Psoas muscle (tissue), 8 donors: ENCODE results near the gene GTSE1. TPM values are rescaled to one million over a fixed set of nuclear protein-coding genes. Genes with fewer than 3 reads are reported as not detected.

ENCODE experiments used
- ATAC-seq, 4 donors: fragments of 200-7000 bp; cut with Tn5 transposase; one replicate each; pipeline ENCODE4 v1.9.1; 2020; ENCODE audit warnings: moderate library complexity in 3 of 4, mild to moderate bottlenecking in 2 of 4
- DNase-seq, 2 donors: peaks; one replicate each; pipeline ENCODE4 v3.0.0-alpha.2; 2020
- H3K27ac ChIP-seq: fragments of 200-600 bp; one replicate; pipeline ENCODE4 v1.8.0; 2022
- H3K27me3 ChIP-seq, 3 donors: fragments of 200-600 bp in 1 of 3; one replicate each; pipeline versions ENCODE4 v1.6.1 to v1.8.0; 2013 to 2022; ENCODE audit warnings: low read length in 2 of 3, mild to moderate bottlenecking in 2 of 3, moderate library complexity in 1 of 3; ENCODE audit not compliant: insufficient read depth in 3 of 3
- H3K36me3 ChIP-seq, 2 donors: fragments of 200-600 bp in 1 of 2; one replicate each; pipeline versions ENCODE4 v1.6.1 to v1.8.0; 2013 to 2022; ENCODE audit warnings: low read depth in 1 of 2, mild to moderate bottlenecking in 1 of 2, moderate library complexity in 1 of 2; ENCODE audit not compliant: insufficient read depth in 1 of 2
- H3K4me1 ChIP-seq: fragments of 200-600 bp; one replicate; pipeline ENCODE4 v1.8.0; 2022
- H3K4me3 ChIP-seq: fragments of 200-600 bp; one replicate; pipeline ENCODE4 v1.8.0; 2022; ENCODE audit warnings: mild to moderate bottlenecking
- H3K9me3 ChIP-seq: fragments of 200-600 bp; one replicate; pipeline ENCODE4 v1.8.0; 2022
- CTCF ChIP-seq: fragments of 200-600 bp; IDR thresholded peaks from one replicate; pipeline ENCODE4 v1.8.0; 2022; ENCODE audit warnings: antibody characterized with exemption
- WGBS, 3 donors: extraction: QIAGEN DNeasy Blood & Tissue Kit; methylation state at CpG; one replicate each; pipeline versions ENCODE4 v1.1.6 to v1.1.7; 2013; 5-methylcytosine and 5-hydroxymethylcytosine counted together
- intact Hi-C, 2 donors: fragments of 100-400 bp; cut with DNase I; formaldehyde crosslinking; loops; one replicate each; pipeline versions ENCODE4 v1.11.0 to v1.14.2; 2022
- polyA plus RNA-seq, 3 donors: library from polyadenylated mRNA; stranded (reverse); fragments of 200-250 nt; gene quantifications; one replicate each; pipeline ENCODE4 v1.2.3, GENCODE V29; 2013
- total RNA-seq, 4 donors: library from RNA; stranded (reverse); fragmentation: NEBNext Ultra II Directional in 2 of 4; extraction: Animal tissue kit (Norgen Biotek cat#: 25700) in 2 of 4; gene quantifications; one replicate each; pipeline versions ENCODE4 v1.2.1 to v1.2.4, GENCODE V29; 2021 to 2023
- donor health status: healthy with polysubstance abuse.
- donor health status: DM: no; HTN: no; CAD: no; lungs with moderate emphysema.
- donor health status: Bipolar disorder and iron deficiency.
- donor health status: healthy.
- donor health status: DM: yes; HTN: yes; CAD: no.
- donor health status: DM: no; HTN: no; CAD: no.
- donor health status: DM: no; HTN: no; CAD: no.
- donor health status: DM: yes; HTN: yes; CAD: no.

The GTSE1 gene
- total and polyA plus RNA-seq, 7 donors, result 0.04 to 0.47 (median 0.16) TPM; not detected in 1

GRCh38 chr22:46317646-46318045, 21.0 kb downstream of the GTSE1 start:
- Histone ChIP-seq H3K4me1 (no peaks in the 10 kb centered on the region), H3K4me3 (no peak overlapping the region), H3K9me3 (no peaks in the 10 kb centered on the region), H3K27ac (no peak overlapping the region), H3K36me3 (no peaks in the 10 kb centered on the region), H3K27me3 (no peaks in the 10 kb centered on the region)
- peak in 1 of 2 donors; percentile 30 for DNase-seq
- no peak for TF ChIP-seq CTCF
- no peak for ATAC-seq
- WGBS, 3 donors, result 83 to 87% (median 85%) methylated on average over 20 of the region's 20 CpGs
- intact Hi-C loops, result loop anchor here (1.0 to 5.0 kb wide), 2 partner anchors 193 to 315 kb away; no protein-coding TSS in a partner anchor

GRCh38 chr22:46318576-46318975, 21.9 kb downstream of the GTSE1 start:
- no peaks in the 10 kb centered on the region for H3K27me3 ChIP-seq
- DNase-seq (peak in 1 of 2 donors; percentile 42), ATAC-seq (no peak)
- H3K9me3 ChIP-seq, result no peaks in the 10 kb centered on the region
- no peak overlapping the region for H3K4me3 ChIP-seq
- WGBS, 3 donors, result 86 to 99% (median 91%) methylated on average over 15 of the region's 15 CpGs
- no peaks in the 10 kb centered on the region for H3K36me3 ChIP-seq
- no peak overlapping the region for H3K27ac ChIP-seq
- intact Hi-C loops, result loop anchor here (1.0 to 5.0 kb wide), 2 partner anchors 194 to 316 kb away; no protein-coding TSS in a partner anchor
- no peak for TF ChIP-seq CTCF
- H3K4me1 ChIP-seq, result no peaks in the 10 kb centered on the region

- no peak overlapping the region for H3K4me3 ChIP-seq
- no peaks in the 10 kb centered on the region for H3K4me1 ChIP-seq
- TF ChIP-seq CTCF, result no peak
- DNase-seq (peak in 1 of 2 donors; percentile 19), ATAC-seq (no peak)
- intact Hi-C loops, result loop anchor here in 1 of 2 donors (5.0 kb wide), 1 partner anchor 317 kb away; no protein-coding TSS in a partner anchor
- no peaks in the 10 kb centered on the region for H3K27me3 ChIP-seq
- H3K27ac ChIP-seq, result no peak overlapping the region
- no peaks in the 10 kb centered on the region for H3K9me3 ChIP-seq
- H3K36me3 ChIP-seq, result no peaks in the 10 kb centered on the region
- WGBS, 3 donors, result 92 to 96% (median 93%) methylated on average over 10 of the region's 10 CpGs
Observed at GRCh38 chr22:46319319-46319718, 22.6 kb downstream of the GTSE1 start.

GRCh38 chr22:46320166-46320710, 23.6 kb downstream of the GTSE1 start:
- WGBS, 3 donors, result 82 to 88% (median 84%) methylated on average over 14 of the region's 14 CpGs
- H3K27ac ChIP-seq, result no peak overlapping the region
- no peaks in the 10 kb centered on the region for H3K27me3 ChIP-seq
- no peaks in the 10 kb centered on the region for H3K4me1 ChIP-seq
- no peak for TF ChIP-seq CTCF
- no peak overlapping the region for H3K4me3 ChIP-seq
- H3K9me3 ChIP-seq, result no peaks in the 10 kb centered on the region
- ATAC-seq, result no peak
- intact Hi-C loops, result no loop called here
- no peaks in the 10 kb centered on the region for H3K36me3 ChIP-seq
- DNase-seq, result peak in 1 of 2 donors; percentile 31
